Choroid plexus epithelial cell (primary cell): Measurements from ENCODE around the gene PCK2.
A peak's percentile ranks its signal among the peaks of the same experiment; 100 is the strongest.

ENCODE experiments used
- DNase-seq: peaks from one replicate; pipeline ENCODE4 v3.0.0-alpha.2; 2010; ENCODE audit warnings: low read depth
- H3K4me3 ChIP-seq: 2 replicates; pipeline ENCODE4 v1.5.1; 2011; ENCODE audit warnings: low read depth, mild to moderate bottlenecking, control low read depth, low read length, moderate library complexity
- TF ChIP-seq, protein P1 (sequence below): conservative IDR thresholded peaks from 2 replicates; pipeline ENCODE4 v1.5.1; 2011; ENCODE audit warnings: low read depth, mild to moderate bottlenecking, control low read depth, inconsistent platforms, low read length, moderate library complexity

Gene PCK2

DNA sequence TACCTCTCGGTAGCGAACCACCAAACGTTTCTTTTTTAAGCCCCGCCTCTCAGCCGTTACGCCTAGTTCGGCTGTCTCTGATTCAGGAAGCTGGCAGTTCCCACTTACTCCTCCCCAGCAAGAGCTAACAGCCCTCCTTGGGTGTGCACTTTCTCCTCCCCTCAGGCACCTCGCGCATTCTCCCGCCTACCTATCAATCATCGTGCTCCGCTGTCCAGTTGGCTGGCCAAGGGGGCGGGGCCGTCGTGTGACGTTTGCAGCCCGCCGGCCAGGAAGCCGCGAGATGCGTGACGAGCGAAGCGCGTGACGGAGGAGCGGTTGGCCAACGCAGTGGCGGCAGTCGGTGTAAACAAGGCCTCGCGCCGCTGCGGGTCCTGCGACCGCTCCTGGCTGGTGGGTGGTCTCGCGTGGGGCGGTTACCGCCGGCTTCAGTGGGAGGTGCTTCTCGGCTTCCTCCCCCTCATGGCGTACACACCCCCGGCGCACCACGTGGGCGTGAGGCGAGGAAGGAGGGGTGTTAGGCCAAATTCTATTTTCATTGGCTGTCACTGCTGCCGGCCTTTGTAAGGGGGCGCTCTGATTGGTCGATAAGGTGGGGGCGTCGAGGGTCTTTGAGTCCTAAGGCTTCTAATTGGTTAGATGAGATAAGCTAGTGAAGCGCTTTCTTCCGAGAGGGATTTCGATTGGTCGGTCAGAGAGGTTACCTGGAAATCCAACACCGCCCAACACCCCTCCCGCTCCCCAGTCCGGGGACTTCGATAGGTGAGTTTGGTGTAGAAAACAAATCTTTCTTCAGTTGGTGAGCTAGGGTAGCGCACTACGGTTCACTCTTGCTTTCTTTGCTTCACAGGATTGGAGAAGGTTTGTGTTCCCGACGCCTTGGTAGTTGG is 20.7 kb downstream of the PCK2 start, which contains the start of the genes DCAF11 and NRL:
Gene DCAF11, plus strand, starts transcription at position 246 of the 890 bp plus-strand sequence. CDS start 818 bp downstream, outside the sequence.
Gene NRL, minus strand, starts transcription at position 418 of the 890 bp plus-strand sequence. CDS start 32,101 bp downstream, outside the sequence.
- peak; percentile 100 for DNase-seq
- peak within 1 kb of the TSS; percentile 91 for H3K4me3 ChIP-seq
- TF ChIP-seq, protein P1, sequence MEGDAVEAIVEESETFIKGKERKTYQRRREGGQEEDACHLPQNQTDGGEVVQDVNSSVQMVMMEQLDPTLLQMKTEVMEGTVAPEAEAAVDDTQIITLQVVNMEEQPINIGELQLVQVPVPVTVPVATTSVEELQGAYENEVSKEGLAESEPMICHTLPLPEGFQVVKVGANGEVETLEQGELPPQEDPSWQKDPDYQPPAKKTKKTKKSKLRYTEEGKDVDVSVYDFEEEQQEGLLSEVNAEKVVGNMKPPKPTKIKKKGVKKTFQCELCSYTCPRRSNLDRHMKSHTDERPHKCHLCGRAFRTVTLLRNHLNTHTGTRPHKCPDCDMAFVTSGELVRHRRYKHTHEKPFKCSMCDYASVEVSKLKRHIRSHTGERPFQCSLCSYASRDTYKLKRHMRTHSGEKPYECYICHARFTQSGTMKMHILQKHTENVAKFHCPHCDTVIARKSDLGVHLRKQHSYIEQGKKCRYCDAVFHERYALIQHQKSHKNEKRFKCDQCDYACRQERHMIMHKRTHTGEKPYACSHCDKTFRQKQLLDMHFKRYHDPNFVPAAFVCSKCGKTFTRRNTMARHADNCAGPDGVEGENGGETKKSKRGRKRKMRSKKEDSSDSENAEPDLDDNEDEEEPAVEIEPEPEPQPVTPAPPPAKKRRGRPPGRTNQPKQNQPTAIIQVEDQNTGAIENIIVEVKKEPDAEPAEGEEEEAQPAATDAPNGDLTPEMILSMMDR: no peak

DNA sequence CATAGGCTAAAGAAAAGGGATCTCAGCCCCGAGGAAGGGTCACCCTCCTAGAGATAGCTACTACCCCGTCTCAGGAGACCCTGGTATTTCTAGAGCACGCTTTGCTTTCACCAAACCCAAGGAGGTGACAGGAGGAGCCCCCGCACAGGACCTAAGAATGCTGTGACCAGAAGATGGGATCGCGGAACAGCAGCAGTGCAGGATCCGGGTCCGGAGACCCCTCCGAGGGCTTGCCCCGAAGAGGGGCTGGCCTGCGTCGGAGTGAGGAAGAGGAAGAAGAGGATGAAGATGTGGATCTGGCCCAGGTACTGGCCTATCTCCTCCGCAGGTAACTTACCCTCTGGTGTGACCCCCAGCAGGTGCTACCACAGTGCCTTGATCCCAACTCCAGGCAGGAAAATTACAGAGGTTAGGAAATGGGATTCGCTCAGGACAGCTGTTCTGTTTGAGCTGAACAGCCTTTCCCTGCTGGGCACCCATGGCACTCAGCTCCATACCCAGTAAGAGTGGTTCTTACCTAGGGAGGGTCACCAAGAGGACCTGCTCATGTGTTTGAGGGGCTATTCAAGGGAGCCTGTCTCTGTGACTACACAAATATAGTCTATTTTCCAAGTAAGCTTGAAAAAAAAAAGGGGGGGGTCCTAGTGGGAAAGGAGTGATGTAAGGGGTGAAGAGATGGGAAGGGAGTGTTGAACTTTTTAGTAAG is 21.5 kb downstream of the PCK2 start:
- TF ChIP-seq, protein P1: no peak
- DNase-seq: peak; percentile 16
- peak overlapping the region; percentile 91 for H3K4me3 ChIP-seq

DNA sequence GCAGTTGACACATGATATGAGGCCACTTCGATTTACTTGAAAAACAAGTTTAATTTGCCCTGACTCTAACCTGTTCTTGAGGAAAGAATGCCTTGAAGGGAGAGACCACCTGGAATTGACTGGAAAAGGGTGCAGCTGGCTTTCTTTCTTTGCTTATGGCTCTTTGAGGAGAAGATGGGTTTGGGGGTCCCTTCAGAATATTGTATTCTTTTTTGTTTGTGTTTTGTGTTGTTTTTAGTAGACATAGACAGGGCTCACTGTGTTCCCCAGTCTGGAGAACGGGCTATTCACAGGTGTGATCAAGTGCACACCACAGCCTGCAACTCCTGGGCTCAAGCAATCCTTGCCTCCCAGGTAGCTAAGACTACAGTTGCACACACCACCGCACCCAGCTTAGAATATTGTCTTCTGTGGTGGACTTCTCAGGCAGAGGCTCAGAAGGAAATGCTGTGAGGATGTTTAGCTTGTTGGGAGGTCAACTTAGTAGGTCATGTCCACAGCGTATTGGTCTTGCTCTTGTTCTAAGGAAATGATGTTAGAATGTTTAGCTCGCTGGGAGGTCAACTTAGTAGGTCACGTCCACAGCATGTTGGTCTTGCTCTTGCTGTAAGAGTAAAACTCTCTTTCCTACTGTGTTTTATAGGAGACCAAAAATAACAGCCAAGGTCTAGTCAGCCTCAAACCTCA is 22.2 kb downstream of the PCK2 start:
- TF ChIP-seq, protein P1: no peak
- peak; percentile 48 for DNase-seq
- no peak overlapping the region for H3K4me3 ChIP-seq

DNA sequence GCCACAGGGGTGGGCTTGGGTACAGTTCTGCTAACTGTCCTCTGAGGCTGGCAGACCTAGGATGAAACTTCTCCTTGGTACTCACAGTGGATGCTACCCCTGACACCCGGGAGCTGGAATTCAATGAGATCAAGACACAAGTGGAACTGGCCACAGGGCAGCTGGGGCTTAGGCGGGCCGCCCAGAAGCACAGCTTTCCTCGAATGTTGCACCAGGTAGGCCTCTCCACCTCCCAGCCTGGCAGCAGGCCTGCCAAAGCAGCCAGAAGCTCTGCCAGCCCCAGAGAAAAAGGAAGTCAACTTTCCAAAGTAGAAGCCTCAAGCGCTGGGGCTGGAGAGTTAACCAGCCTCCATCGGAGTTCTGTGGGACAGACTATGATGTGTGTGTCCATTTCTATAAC is 23.1 kb downstream of the PCK2 start:
- H3K4me3 ChIP-seq: no peak overlapping the region
- TF ChIP-seq, protein P1: no peak
- DNase-seq: no peak

DNA sequence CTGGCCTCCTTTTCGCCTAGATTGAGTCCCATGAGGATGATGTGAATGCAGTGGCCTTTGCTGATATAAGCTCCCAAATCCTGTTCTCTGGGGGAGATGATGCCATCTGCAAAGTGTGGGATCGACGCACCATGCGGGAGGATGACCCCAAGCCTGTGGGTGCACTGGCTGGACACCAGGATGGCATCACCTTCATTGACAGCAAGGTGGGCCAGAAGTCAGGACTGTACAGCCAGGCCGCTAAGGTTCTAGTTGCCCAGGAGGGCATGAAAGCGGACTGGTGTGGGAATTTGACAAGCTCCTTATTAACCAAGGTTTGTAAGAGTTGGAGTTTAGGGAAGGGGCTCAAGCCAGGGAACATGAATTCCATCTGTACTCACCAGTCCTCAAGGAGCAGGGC is 25.6 kb downstream of the PCK2 start:
- no peak overlapping the region for H3K4me3 ChIP-seq
- DNase-seq: no peak
- TF ChIP-seq, protein P1: no peak

DNA sequence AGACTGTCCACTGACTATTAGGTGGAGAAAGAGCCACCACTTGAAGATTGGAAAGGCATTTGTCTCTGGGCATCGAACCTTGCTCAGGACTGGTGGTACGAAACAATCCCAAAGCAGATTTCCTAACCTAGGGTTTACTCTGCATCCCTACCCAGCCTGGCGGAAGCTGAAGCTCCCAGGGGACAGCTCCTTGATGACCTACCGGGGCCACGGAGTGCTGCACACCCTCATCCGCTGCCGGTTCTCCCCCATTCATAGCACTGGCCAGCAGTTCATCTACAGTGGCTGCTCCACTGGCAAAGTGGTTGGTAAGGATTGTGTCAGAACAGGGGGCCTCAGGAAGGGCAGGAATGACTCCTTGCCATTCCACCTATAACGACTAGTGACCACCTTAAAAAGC is 27.1 kb downstream of the PCK2 start:
- TF ChIP-seq, protein P1: no peak
- DNase-seq: no peak
- H3K4me3 ChIP-seq: no peak overlapping the region
